BLaER1 (cell line): Measurements from ENCODE around the gene AZU1.

ENCODE experiments used
- H3K27ac ChIP-seq: shearing (Covaris generic); formaldehyde crosslinking; 2 replicates; pipeline ENCODE4 v1.8.1; 2022
- H3K27me3 ChIP-seq: shearing (Covaris generic); formaldehyde crosslinking; 2 replicates; pipeline ENCODE4 v1.8.1; 2022
- H3K36me3 ChIP-seq: shearing (Covaris generic); formaldehyde crosslinking; 2 replicates; pipeline ENCODE4 v1.8.1; 2022
- H3K4me1 ChIP-seq: shearing (Covaris generic); formaldehyde crosslinking; 2 replicates; pipeline ENCODE4 v1.8.1; 2022
- H3K4me2 ChIP-seq: shearing (Covaris generic); formaldehyde crosslinking; 2 replicates; pipeline ENCODE4 v1.8.1; 2022
- H3K4me3 ChIP-seq: shearing (Covaris generic); formaldehyde crosslinking; 2 replicates; pipeline ENCODE4 v1.8.1; 2022
- H3K9ac ChIP-seq: shearing (Covaris generic); formaldehyde crosslinking; 2 replicates; pipeline ENCODE4 v1.8.1; 2022
- H3K9me3 ChIP-seq: shearing (Covaris generic); formaldehyde crosslinking; 2 replicates; pipeline ENCODE4 v1.8.1; 2022
- H4K20me1 ChIP-seq: shearing (Covaris generic); formaldehyde crosslinking; 2 replicates; pipeline ENCODE4 v1.8.1; 2022
- Cebpa-rat ChIP-seq: shearing (Covaris generic); IDR thresholded peaks from 2 replicates; pipeline ENCODE4 v1.8.1; 2022

Gene AZU1

GRCh38 chr19:827710-828321 is at the start of gene AZU1:
AZU1 (plus strand) TSS chr19:827837; CDS start chr19:827847, 10 bp downstream.
- Histone ChIP-seq H3K36me3 (no peaks in the 10 kb centered on the region), H3K27ac (no peak within 1 kb of the TSS), H3K4me2 (no peak within 1 kb of the TSS), H3K27me3 (peaks cover 39% of the 10 kb centered on the region), H3K4me1 (peaks cover 44% of the 10 kb centered on the region), H4K20me1 (0 out of 2 replicates have a peak, but pooled peaks cover 7% of the 10 kb centered on the region), H3K9me3 (no peaks in the 10 kb centered on the region), H3K4me3 (no peak within 1 kb of the TSS), H3K9ac (no peak within 1 kb of the TSS)
- TF ChIP-seq Cebpa-rat, result no peak

DNA sequence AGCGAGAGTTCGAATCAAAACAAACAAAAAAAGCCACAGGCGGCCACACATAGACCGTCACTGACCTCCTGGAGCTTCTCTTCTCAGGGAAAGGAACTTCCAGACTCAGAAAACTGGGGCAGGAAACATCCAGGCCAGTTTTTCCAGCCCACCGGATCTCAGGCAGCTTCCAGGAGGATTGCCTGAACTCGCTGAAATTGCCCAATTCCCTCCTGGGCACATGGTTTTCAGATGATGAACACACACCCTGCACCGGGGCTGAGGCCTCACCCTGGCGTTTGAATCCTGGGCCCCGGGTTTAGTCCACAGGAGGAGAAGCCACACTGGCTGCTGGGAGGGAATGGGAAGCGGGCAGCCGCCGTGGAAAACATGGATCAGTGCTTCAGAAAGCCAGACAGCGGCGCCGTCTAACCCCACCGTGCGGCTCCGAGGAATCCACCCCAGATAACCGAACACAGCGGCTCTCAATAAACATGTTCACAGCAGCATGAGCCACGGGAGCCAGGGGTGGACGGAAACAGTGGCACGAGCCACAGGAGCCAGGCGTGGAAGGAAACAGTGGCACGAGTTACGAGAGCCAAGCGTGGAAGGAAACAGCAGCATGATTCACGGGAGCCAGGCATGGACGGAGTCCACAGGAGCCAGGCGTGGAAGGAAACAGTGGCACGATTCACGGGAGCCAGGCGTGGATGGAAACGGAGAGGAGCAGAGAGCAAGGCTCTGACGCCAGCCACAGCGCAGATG is 48.6 kb upstream of the AZU1 start:
- no peak overlapping the region for H3K9ac ChIP-seq
- no peak overlapping the region for H3K27ac ChIP-seq
- no peak overlapping the region for H3K4me3 ChIP-seq
- TF ChIP-seq Cebpa-rat, result no peak
- no peaks in the 10 kb centered on the region for H3K36me3 ChIP-seq
- no peak overlapping the region for H3K4me2 ChIP-seq
- H3K27me3 ChIP-seq, result no peaks in the 10 kb centered on the region
- no peaks in the 10 kb centered on the region for H3K9me3 ChIP-seq
- no peaks in the 10 kb centered on the region for H3K4me1 ChIP-seq
- no peaks in the 10 kb centered on the region for H4K20me1 ChIP-seq

GRCh38 chr19:780935-781334 is 46.7 kb upstream of the AZU1 start:
- Histone ChIP-seq H3K4me3 (no peak overlapping the region), H3K4me1 (no peaks in the 10 kb centered on the region), H4K20me1 (no peaks in the 10 kb centered on the region), H3K9ac (no peak overlapping the region), H3K9me3 (no peaks in the 10 kb centered on the region), H3K27me3 (no peaks in the 10 kb centered on the region), H3K27ac (no peak overlapping the region), H3K36me3 (no peaks in the 10 kb centered on the region), H3K4me2 (no peak overlapping the region)
- TF ChIP-seq Cebpa-rat, result no peak

DNA sequence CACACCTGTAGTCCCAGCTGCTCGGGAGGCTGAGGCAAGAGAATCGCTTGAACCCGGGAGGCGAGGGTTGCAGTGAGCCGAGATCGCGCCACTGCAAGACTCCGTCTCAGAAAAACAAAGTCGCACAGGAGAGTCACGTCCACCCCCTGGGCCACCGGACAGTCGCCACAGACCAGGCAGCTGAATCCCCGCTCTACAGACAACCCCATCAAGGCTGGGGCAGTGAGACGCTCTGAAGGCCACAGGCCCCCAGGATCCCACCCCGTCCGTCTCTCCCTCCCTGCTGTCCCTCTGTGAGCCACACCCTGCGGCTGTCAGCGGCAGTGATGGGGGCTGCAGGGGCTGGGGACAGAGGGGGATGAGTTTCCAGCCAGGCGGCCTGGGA is 45.8 kb upstream of the AZU1 start:
- no peak for TF ChIP-seq Cebpa-rat
- Histone ChIP-seq H3K4me2 (no peak overlapping the region), H3K36me3 (no peaks in the 10 kb centered on the region), H3K27me3 (no peaks in the 10 kb centered on the region), H3K4me3 (no peak overlapping the region), H3K9ac (no peak overlapping the region), H3K9me3 (no peaks in the 10 kb centered on the region), H4K20me1 (no peaks in the 10 kb centered on the region), H3K4me1 (no peaks in the 10 kb centered on the region), H3K27ac (no peak overlapping the region)

DNA sequence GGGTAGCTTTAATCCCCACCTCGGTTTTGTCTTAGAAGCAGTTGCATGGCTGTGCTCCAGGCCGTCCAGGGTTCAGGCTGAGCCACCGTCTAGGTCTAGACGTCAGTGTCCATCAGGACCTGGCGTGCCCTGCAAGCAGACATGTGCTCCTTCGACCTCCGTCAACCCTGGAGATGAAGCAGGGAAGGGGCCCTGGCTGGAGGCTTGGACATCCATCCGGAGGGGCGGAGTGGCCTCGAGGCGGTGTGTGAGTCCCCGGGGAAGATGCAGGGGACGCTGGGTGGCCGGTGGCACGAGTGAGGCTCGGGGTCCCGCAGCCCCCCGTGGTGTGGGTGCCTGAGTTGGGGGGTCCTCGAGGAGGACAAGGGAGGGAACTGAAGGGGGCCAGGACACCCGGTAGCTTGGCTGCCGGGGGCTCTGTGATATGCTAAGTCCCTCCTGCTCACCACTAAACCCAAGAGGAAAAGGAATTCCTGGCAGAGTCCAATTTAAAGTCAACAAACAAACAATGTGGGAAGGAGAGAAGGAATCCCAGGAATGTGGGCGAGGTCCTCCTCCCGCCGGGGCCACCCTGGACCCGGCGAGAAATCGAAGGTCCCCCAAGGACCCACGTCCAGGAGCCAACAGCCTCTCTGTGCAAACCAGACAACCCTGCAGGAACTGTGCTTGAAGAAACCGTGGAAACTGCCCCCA is 45.3 kb upstream of the AZU1 start:
- Histone ChIP-seq H3K4me3 (no peak overlapping the region), H3K27ac (no peak overlapping the region), H3K36me3 (no peaks in the 10 kb centered on the region), H3K4me1 (no peaks in the 10 kb centered on the region), H3K4me2 (no peak overlapping the region), H3K9ac (no peak overlapping the region), H3K27me3 (no peaks in the 10 kb centered on the region), H4K20me1 (no peaks in the 10 kb centered on the region), H3K9me3 (no peaks in the 10 kb centered on the region)
- no peak for TF ChIP-seq Cebpa-rat

DNA sequence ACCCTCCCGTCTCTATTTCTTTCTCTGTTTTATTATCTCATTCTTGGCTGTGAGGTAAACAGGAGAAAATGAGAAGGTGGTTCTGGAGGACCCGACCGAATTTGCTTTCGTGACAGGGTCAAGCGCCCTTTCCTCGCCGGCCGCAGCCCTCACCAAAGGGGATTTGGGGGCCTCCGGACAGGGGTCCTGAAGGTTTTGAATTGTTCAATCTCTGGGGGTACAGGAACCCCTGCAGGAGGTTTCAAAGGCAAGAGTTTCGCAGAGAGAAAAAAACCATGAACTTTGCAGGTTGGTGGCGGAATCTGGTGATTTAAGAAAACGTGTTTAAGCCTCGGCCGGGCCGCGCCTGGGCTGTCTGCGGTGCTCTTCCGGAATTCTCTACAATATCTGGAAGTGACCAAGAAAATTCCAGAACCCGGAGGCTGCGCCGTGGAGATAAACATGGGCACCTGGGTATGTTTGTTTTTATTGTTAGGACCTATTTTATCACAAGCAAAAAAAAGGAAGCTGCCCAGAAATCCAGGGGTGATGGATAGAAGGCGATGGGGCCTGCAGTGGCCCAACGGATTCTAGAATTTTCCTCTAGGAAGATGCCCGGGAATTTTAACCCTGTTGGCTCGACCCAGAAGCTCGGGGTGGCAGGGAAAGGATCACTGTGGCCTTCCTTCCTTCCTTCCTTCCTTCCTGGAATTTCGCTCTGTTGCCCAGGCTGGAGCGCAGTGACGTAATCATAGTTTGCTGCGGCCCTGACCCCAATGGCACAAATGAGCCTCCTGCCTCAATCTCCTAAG is 44.6 kb upstream of the AZU1 start:
- H3K4me2 ChIP-seq, result no peak overlapping the region
- H3K36me3 ChIP-seq, result no peaks in the 10 kb centered on the region
- no peaks in the 10 kb centered on the region for H3K4me1 ChIP-seq
- no peaks in the 10 kb centered on the region for H3K27me3 ChIP-seq
- no peaks in the 10 kb centered on the region for H3K9me3 ChIP-seq
- no peak overlapping the region for H3K27ac ChIP-seq
- no peak for TF ChIP-seq Cebpa-rat
- H4K20me1 ChIP-seq, result no peaks in the 10 kb centered on the region
- H3K4me3 ChIP-seq, result no peak overlapping the region
- no peak overlapping the region for H3K9ac ChIP-seq

GRCh38 chr19:784541-784940 is 43.1 kb upstream of the AZU1 start:
- TF ChIP-seq Cebpa-rat, result no peak
- Histone ChIP-seq H3K36me3 (no peaks in the 10 kb centered on the region), H4K20me1 (no peaks in the 10 kb centered on the region), H3K9ac (no peak overlapping the region), H3K27me3 (no peaks in the 10 kb centered on the region), H3K4me2 (no peak overlapping the region), H3K4me1 (peaks cover 11% of the 10 kb centered on the region), H3K4me3 (no peak overlapping the region), H3K27ac (no peak overlapping the region), H3K9me3 (no peaks in the 10 kb centered on the region)

DNA sequence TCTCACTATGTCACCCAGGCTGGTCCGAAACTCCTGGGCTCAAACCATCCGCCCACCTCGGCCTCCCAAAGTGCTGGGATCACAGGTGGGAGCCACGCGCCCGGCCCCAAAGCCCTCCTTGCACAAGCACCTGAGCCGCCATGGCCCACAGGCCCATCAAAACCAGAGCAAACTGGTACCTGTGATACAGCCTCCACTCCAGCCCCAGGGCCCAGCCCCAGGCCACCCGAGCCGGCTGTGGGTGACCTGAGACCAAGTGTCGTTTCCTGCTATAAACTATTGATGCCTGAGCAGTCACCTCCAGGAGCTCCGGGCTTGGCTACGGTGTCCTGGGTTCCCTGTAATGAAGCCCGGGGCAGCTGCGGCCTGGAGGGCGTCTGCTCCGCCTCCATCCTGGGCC is 40.1 kb upstream of the AZU1 start:
- Histone ChIP-seq H3K27ac (no peak overlapping the region), H4K20me1 (no peaks in the 10 kb centered on the region), H3K36me3 (no peaks in the 10 kb centered on the region), H3K4me1 (peaks cover 32% of the 10 kb centered on the region), H3K9me3 (no peaks in the 10 kb centered on the region), H3K4me2 (no peak overlapping the region), H3K4me3 (no peak overlapping the region), H3K27me3 (no peaks in the 10 kb centered on the region), H3K9ac (no peak overlapping the region)
- TF ChIP-seq Cebpa-rat, result no peak

GRCh38 chr19:788686-788982 is 39.0 kb upstream of the AZU1 start:
- Histone ChIP-seq H3K9me3 (no peaks in the 10 kb centered on the region), H3K27ac (peak overlapping the region; percentile 77), H3K4me1 (peaks cover 33% of the 10 kb centered on the region), H3K36me3 (no peaks in the 10 kb centered on the region), H3K27me3 (no peaks in the 10 kb centered on the region), H3K4me3 (no peak overlapping the region), H4K20me1 (no peaks in the 10 kb centered on the region), H3K9ac (peak overlapping the region; percentile 70), H3K4me2 (peak overlapping the region; percentile 82)
- TF ChIP-seq Cebpa-rat, result no peak
